IMR-90 (cell line): ENCODE data around the gene NTRK3. TPM values are rescaled to one million over a fixed set of nuclear protein-coding genes. Genes with fewer than 3 reads are reported as not detected.

Source experiments
- ATAC-seq: fragments of 200-7000 bp; cut with Tn5 transposase; 2 replicates; pipeline ENCODE4 v1.9.1; 2020; ENCODE audit warnings: low read depth, mild to moderate bottlenecking, moderate library complexity
- Bru-seq: library from RNA; stranded (reverse); fragments of 400-500 nt; gene quantifications from one replicate; lab custom pipeline; 2021; lab: Mats Ljungman, UMichigan
- BruChase-seq, 2 experiments: library from RNA; stranded (reverse); fragments of 400-500 nt; gene quantifications; one replicate each; lab custom pipeline; 2021; lab: Mats Ljungman, UMichigan
- BruUV-seq: library from RNA; stranded (reverse); fragments of 400-500 nt; replicated peaks from 2 replicates; lab custom pipeline; 2021; lab: Mats Ljungman, UMichigan
- CTCF ChIA-PET: fragments of 300-600 bp; formaldehyde crosslinking; extraction: SDS; loops from one replicate; lab custom pipeline; 2021; ENCODE audit warnings: antibody characterized with exemption; lab: Yijun Ruan, JAX
- POLR2A ChIA-PET: fragments of 300-600 bp; sonication (Branson Sonifier 250); formaldehyde crosslinking; loops from one replicate; lab custom pipeline; 2022; ENCODE audit warnings: antibody characterized with exemption; ENCODE audit not compliant: unreplicated experiment; lab: Charles Lee
- DNase-seq: peaks from one replicate; pipeline ENCODE4 v3.0.0; 2013
- H2AFZ ChIP-seq: replicated peaks from 2 replicates; pipeline ENCODE3; 2013; ENCODE audit warnings: low read length, mild to moderate bottlenecking; ENCODE audit not compliant: poor library complexity
- H2AK5ac ChIP-seq: 2 replicates; pipeline ENCODE4 v1.6.1; 2013; ENCODE audit warnings: low read depth, low read length, inconsistent platforms
- H2AK9ac ChIP-seq: replicated peaks from 2 replicates; pipeline ENCODE3; 2013; ENCODE audit warnings: mild to moderate bottlenecking, low read depth, low read length, moderate library complexity; ENCODE audit not compliant: poor library complexity
- H2BK120ac ChIP-seq: 2 replicates; pipeline ENCODE4 v1.6.1; 2013; ENCODE audit warnings: low read depth, low read length, inconsistent platforms
- H2BK15ac ChIP-seq: 3 replicates; pipeline ENCODE4 v1.6.1; 2013; ENCODE audit warnings: low read depth, low read length, inconsistent platforms
- H2BK20ac ChIP-seq: 2 replicates; pipeline ENCODE4 v1.6.1; 2013; ENCODE audit warnings: low read depth, mild to moderate bottlenecking, inconsistent platforms, low read length, moderate library complexity
- H2BK5ac ChIP-seq: 2 replicates; pipeline ENCODE4 v1.6.1; 2013; ENCODE audit warnings: mild to moderate bottlenecking, low read depth, low read length, inconsistent platforms; ENCODE audit not compliant: poor library complexity, severe bottlenecking
- H3K14ac ChIP-seq: replicated peaks from 2 replicates; pipeline ENCODE4 v1.6.1; 2013; ENCODE audit warnings: low read depth, low read length, inconsistent platforms
- H3K18ac ChIP-seq: 2 replicates; pipeline ENCODE4 v1.6.1; 2013; ENCODE audit warnings: low read depth, low read length, control low read depth
- H3K23ac ChIP-seq: 2 replicates; pipeline ENCODE4 v1.6.1; 2013; ENCODE audit warnings: low read depth, low read length, inconsistent platforms
- H3K27ac ChIP-seq: 2 replicates; pipeline ENCODE4 v1.5.1; 2013; ENCODE audit warnings: mild to moderate bottlenecking, control low read depth, low read length; ENCODE audit not compliant: insufficient read depth
- H3K27me3 ChIP-seq: 2 replicates; pipeline ENCODE4 v1.6.1; 2013; ENCODE audit warnings: low read length; ENCODE audit not compliant: control insufficient read depth, insufficient read depth
- H3K36me3 ChIP-seq: 2 replicates; pipeline ENCODE4 v1.6.1; 2013; ENCODE audit warnings: low read length, mixed read lengths; ENCODE audit not compliant: control insufficient read depth, insufficient read depth
- H3K4ac ChIP-seq: 2 replicates; pipeline ENCODE4 v1.6.1; 2013; ENCODE audit warnings: low read depth, low read length, inconsistent platforms
- H3K4me1 ChIP-seq: 2 replicates; pipeline ENCODE4 v1.6.1; 2013; ENCODE audit warnings: low read length, mixed read lengths; ENCODE audit not compliant: control insufficient read depth, insufficient read depth
- H3K4me2 ChIP-seq: 2 replicates; pipeline ENCODE4 v1.6.1; 2013; ENCODE audit warnings: low read depth, mild to moderate bottlenecking, control low read depth, low read length, moderate library complexity
- H3K4me3 ChIP-seq: 2 replicates; pipeline ENCODE4 v1.5.1; 2013; ENCODE audit warnings: low read depth, mild to moderate bottlenecking, control low read depth, low read length, moderate library complexity; ENCODE audit not compliant: insufficient read depth
- H3K56ac ChIP-seq: 2 replicates; pipeline ENCODE4 v1.6.1; 2013; ENCODE audit warnings: low read length, inconsistent platforms; ENCODE audit not compliant: insufficient read depth; ENCODE audit errors: extremely low read depth
- H3K79me1 ChIP-seq, 2 experiments: 2 replicates each; pipeline ENCODE4 v1.6.1; 2013; ENCODE audit warnings: low read length in 2 of 2, inconsistent platforms in 1 of 2, low read depth in 1 of 2
- H3K9ac ChIP-seq: 2 replicates; pipeline ENCODE4 v1.6.1; 2013; ENCODE audit warnings: low read depth, low read length, control low read depth
- H3K9me1 ChIP-seq: 2 replicates; pipeline ENCODE4 v1.6.1; 2013; ENCODE audit warnings: low read length, inconsistent platforms; ENCODE audit not compliant: insufficient read depth
- H3K9me3 ChIP-seq: 2 replicates; pipeline ENCODE4 v1.6.1; 2013; ENCODE audit warnings: low read length; ENCODE audit not compliant: control insufficient read depth, insufficient read depth
- H4K20me1 ChIP-seq: 2 replicates; pipeline ENCODE4 v1.6.1; 2013; ENCODE audit warnings: low read length, inconsistent platforms; ENCODE audit not compliant: insufficient read depth
- H4K5ac ChIP-seq: 2 replicates; pipeline ENCODE4 v1.6.1; 2013; ENCODE audit warnings: mild to moderate bottlenecking, low read depth, low read length, control low read depth
- H4K8ac ChIP-seq, 2 experiments: 2 replicates each; pipeline ENCODE4 v1.6.1; 2013; ENCODE audit warnings: low read depth in 2 of 2, low read length in 2 of 2, control low read depth in 1 of 2, inconsistent platforms in 1 of 2
- H4K91ac ChIP-seq: 2 replicates; pipeline ENCODE4 v1.6.1; 2013; ENCODE audit warnings: low read depth, low read length, inconsistent platforms; ENCODE audit not compliant: insufficient read depth
- BHLHE40 ChIP-seq: fragments of 150-350 bp; IDR thresholded peaks from 2 replicates; pipeline ENCODE4 v1.6.1; 2016; ENCODE audit warnings: mild to moderate bottlenecking, low read depth, low read length
- CHD1 ChIP-seq: IDR thresholded peaks from 2 replicates; pipeline ENCODE4 v1.6.1; 2012; ENCODE audit warnings: low read depth, low read length, improper control_type of control experiment
- CTCF ChIP-seq: conservative IDR thresholded peaks from 2 replicates; pipeline ENCODE4 v1.5.1; 2012; ENCODE audit warnings: mild to moderate bottlenecking, low read depth, low read length, improper control_type of control experiment
- ELK1 ChIP-seq: fragments of 150-350 bp; IDR thresholded peaks from 2 replicates; pipeline ENCODE4 v1.6.1; 2016; ENCODE audit warnings: low read depth, mild to moderate bottlenecking, low read length, moderate library complexity, borderline replicate concordance
- FOS ChIP-seq: fragments of 150-350 bp; IDR thresholded peaks from 2 replicates; pipeline ENCODE4 v1.6.1; 2016; ENCODE audit warnings: low read depth, low read length
- MAFK ChIP-seq: IDR thresholded peaks from 2 replicates; pipeline ENCODE4 v1.6.1; 2012; ENCODE audit warnings: low read depth, low read length, improper control_type of control experiment
- NFE2L2 ChIP-seq: fragments of 150-350 bp; IDR thresholded peaks from 2 replicates; pipeline ENCODE4 v1.6.1; 2016; ENCODE audit warnings: low read depth, mild to moderate bottlenecking, low read length
- RAD21 ChIP-seq: IDR thresholded peaks from 2 replicates; pipeline ENCODE4 v1.6.1; 2012; ENCODE audit warnings: low read length, improper control_type of control experiment
- RCOR1 ChIP-seq: IDR thresholded peaks from 2 replicates; pipeline ENCODE4 v1.6.1; 2012; ENCODE audit warnings: mild to moderate bottlenecking, low read length, improper control_type of control experiment; ENCODE audit not compliant: insufficient replicate concordance
- RFX5 ChIP-seq: IDR thresholded peaks from 2 replicates; pipeline ENCODE4 v1.8.0; 2012; ENCODE audit warnings: low read depth, mild to moderate bottlenecking, low read length, moderate library complexity
- USF2 ChIP-seq: fragments of 150-350 bp; IDR thresholded peaks from 2 replicates; pipeline ENCODE4 v1.6.1; 2017; ENCODE audit warnings: mild to moderate bottlenecking, antibody characterized with exemption, low read length, low read depth
- WGBS, 2 experiments: methylation state at CpG; one replicate each; pipeline versions ENCODE4 v1.1.5 to v1.1.7; 2013; ENCODE audit warnings: missing lambda C conversion rate in 2 of 2; ENCODE audit not compliant: insufficient read length in 1 of 2; ENCODE audit errors: extremely low coverage in 2 of 2; 5-methylcytosine and 5-hydroxymethylcytosine counted together
- dilution Hi-C: fragments of 300-500 bp; cut with HindIII; formaldehyde crosslinking; loops from one replicate; pipeline ENCODE4 v1.14.3; 2018; ENCODE audit warnings: low sequenced_read_pairs; ENCODE audit not compliant: unreplicated experiment
- in situ Hi-C: fragments of 300-500 bp; cut with MboI; formaldehyde crosslinking; loops from 3 replicates; pipeline ENCODE4 v1.14.3; 2019; ENCODE audit warnings: low sequenced_read_pairs, inconsistent platforms, mixed read lengths
- intact Hi-C: fragments of 100-400 bp; cut with micrococcal nuclease; formaldehyde crosslinking; loops from 2 replicates; pipeline ENCODE4 v1.10.0; 2022
- long read RNA-seq: library from polyadenylated mRNA; unstranded; transcript quantifications from one replicate; pipeline ENCODE4 v2.0.0, GENCODE V29; 2021; ENCODE audit not compliant: unreplicated experiment
- polyA plus RNA-seq, 3 experiments: library from polyadenylated mRNA; depleted of rRNA; stranded (reverse); fragments of >200 nt; gene quantifications; 2 replicates each; pipeline ENCODE4 v1.2.3, GENCODE V29; 2012; ENCODE audit warnings: low replicate concordance in 1 of 3
- total RNA-seq: library from RNA; depleted of rRNA; stranded (reverse); fragments of >200 nt; gene quantifications from 2 replicates; pipeline ENCODE4 v1.2.3, GENCODE V29; 2012; rRNA removed

The NTRK3 gene
- total RNA-seq = under 0.01 TPM in 2 replicates
- polyA plus RNA-seq (2012; rRNA removed) = 0.01 and 0.15 TPM in 2 replicates
- polyA plus RNA-seq (2012; cell fraction: cytosol; rRNA removed) = 0.09 and 0.18 TPM in 2 replicates
- polyA plus RNA-seq (2012; cell fraction: nucleus; rRNA removed; ENCODE audit: low replicate concordance) = 0.26 TPM in 2 replicates
- percentile 3 among the genes with signal in this experiment for Bru-seq, nascent RNA
- BruChase-seq, experiment 1, labeled RNA remaining after a 6-hour chase = percentile 3 among the genes with signal in this experiment
- BruChase-seq, experiment 2, labeled RNA remaining after a 2-hour chase = percentile 4 among the genes with signal in this experiment
- long read RNA-seq = 0 reads

GRCh38 chr15:88256279-88257230, at the start of gene NTRK3:
Gene NTRK3, minus strand, starts transcription at chr15:88256739. Its CDS starts 586 bp downstream, at chr15:88256153.
- Histone ChIP-seq H4K91ac (no peak within 1 kb of the TSS), H3K36me3 (no peaks in the 10 kb centered on the region), H3K4ac (no peak within 1 kb of the TSS), H3K9me3 (no peaks in the 10 kb centered on the region), H2BK15ac (no peak within 1 kb of the TSS), H3K4me3 (0 out of 2 replicates have a peak within 1 kb of the TSS, but pooled peaks have one; percentile 11), H2BK20ac (no peak within 1 kb of the TSS), H3K56ac (no peak within 1 kb of the TSS), H2BK120ac (no peak within 1 kb of the TSS), H2AK5ac (no peak within 1 kb of the TSS), H3K18ac (no peak within 1 kb of the TSS), H3K4me2 (peak within 1 kb of the TSS; percentile 78), H3K27ac (no peak within 1 kb of the TSS), H4K20me1 (no peaks in the 10 kb centered on the region), H3K79me1 (no peaks in the 10 kb centered on the region), H3K4me1 (peaks cover 3% of the 10 kb centered on the region; the same call in 1 of the 2 replicates), H3K27me3 (peaks cover 43% of the 10 kb centered on the region), H2AFZ (peak within 1 kb of the TSS; percentile 4), H4K8ac (no peak within 1 kb of the TSS), H3K14ac (no peak within 1 kb of the TSS), H3K9ac (no peak within 1 kb of the TSS), H4K5ac (no peak within 1 kb of the TSS), H2AK9ac (no peak within 1 kb of the TSS), H3K9me1 (no peaks in the 10 kb centered on the region), H2BK5ac (no peak within 1 kb of the TSS), H3K23ac (no peak within 1 kb of the TSS)
- WGBS, 2 experiments = 0% methylated on average over 5 of the region's 95 CpGs; no CpG with 5 or more reads in 1 of the 2 experiments
- DNase-seq (no peak), ATAC-seq (peak; percentile 48)
- ChIA-PET POLR2A (no interaction called here), CTCF (no interaction called here)
- in situ Hi-C loops = loop anchor here (10.0 kb wide), 1 partner anchor 582 kb away; no protein-coding TSS in a partner anchor
- intact Hi-C loops = no loop called here
- dilution Hi-C loops = no loop called here
- no TSS peak for BruUV-seq
- TF ChIP-seq RCOR1 (no peak), CHD1 (no peak), MAFK (no peak), ELK1 (no peak), RAD21 (no peak), USF2 (no peak), CTCF (no peak), NFE2L2 (no peak), RFX5 (no peak), FOS (no peak), BHLHE40 (no peak)
